Tibial nerve (tissue), 4 donors: ENCODE data around the gene FOLR1. TPM values are rescaled to one million over a fixed set of nuclear protein-coding genes. Genes with fewer than 3 reads are reported as not detected.
"Not testable (repeated sequence)": the region's sequence is repeated elsewhere in the genome, so short reads cannot be mapped to it uniquely, and the experiment has no call there.

Experiments
- DNase-seq, 2 donors: peaks; one replicate each; pipeline ENCODE4 v3.0.0-alpha.2; 2019; ENCODE audit warnings: low spot score in 2 of 2
- H3K27ac ChIP-seq, 4 donors: fragments of 200-600 bp; sonication (generic) in 3 of 4; one replicate each; pipeline ENCODE4 v1.5.1; 2017 to 2019; ENCODE audit warnings: mild to moderate bottlenecking in 1 of 4
- H3K27me3 ChIP-seq, 2 donors: fragments of 200-600 bp; sonication (generic) in 1 of 2; one replicate each; pipeline versions ENCODE4 v1.5.1 to v1.6.0; 2017 to 2019
- H3K36me3 ChIP-seq, 3 donors: fragments of 200-600 bp; sonication (generic); one replicate each; pipeline ENCODE4 v1.5.1; 2018 to 2019
- H3K4me1 ChIP-seq, 4 donors: fragments of 200-600 bp; sonication (generic) in 3 of 4; one replicate each; pipeline ENCODE4 v1.5.1; 2017 to 2019
- H3K4me3 ChIP-seq, 4 donors: fragments of 200-600 bp; sonication (generic) in 3 of 4; one replicate each; pipeline ENCODE4 v1.5.1; 2017 to 2019; ENCODE audit warnings: mild to moderate bottlenecking in 1 of 4, moderate library complexity in 1 of 4
- H3K9me3 ChIP-seq, 4 donors: fragments of 200-600 bp; sonication (generic) in 3 of 4; one replicate each; pipeline ENCODE4 v1.5.1; 2017 to 2019
- CTCF ChIP-seq, 5 experiments: fragments of 200-600 bp in 3 of 5; fragments of 450-650 bp in 2 of 5; sonication (generic) in 3 of 5; IDR thresholded peaks; one replicate each; pipeline ENCODE4 v1.5.1; 2016 to 2019; ENCODE audit warnings: antibody characterized with exemption in 5 of 5, mild to moderate bottlenecking in 3 of 5, moderate library complexity in 2 of 5
- EP300 ChIP-seq, 2 donors: sonication (generic); formaldehyde crosslinking; IDR thresholded peaks; one replicate each; pipeline ENCODE4 v1.6.1; 2017; ENCODE audit warnings: antibody characterized with exemption in 2 of 2, mild to moderate bottlenecking in 1 of 2
- POLR2A ChIP-seq, 2 donors: fragments of 450-650 bp; IDR thresholded peaks; one replicate each; pipeline ENCODE4 v1.6.1; 2017; ENCODE audit warnings: antibody characterized with exemption in 2 of 2, mild to moderate bottlenecking in 2 of 2, moderate library complexity in 2 of 2
- WGBS, 2 donors: methylation state at CpG; one replicate each; pipeline ENCODE4 v1.1.5; 2018; 5-methylcytosine and 5-hydroxymethylcytosine counted together
- total RNA-seq, 4 donors: library from RNA; depleted of rRNA; stranded (reverse); fragments of >200 nt; gene quantifications; one replicate each; pipeline ENCODE4 v1.1.0, GENCODE V29; 2016

The FOLR1 gene
- total RNA-seq, 4 donors from 2014 or later, result 0.39 to 0.66 TPM; not detected in 2

GRCh38 chr11:72179804-72180396, 12.0 kb upstream of the FOLR1 start:
- no peak overlapping the region for H3K27ac ChIP-seq
- WGBS, 2 donors, result 72 to 75% methylated on average over 4 of the region's 4 CpGs
- TF ChIP-seq CTCF (IDR thresholded peaks at IDR 0.05) (no peak), EP300 (IDR thresholded peaks at IDR 0.05) (no peak), POLR2A (IDR thresholded peaks at IDR 0.05) (no peak)

GRCh38 chr11:72180892-72181552, 10.9 kb upstream of the FOLR1 start:
- not testable (repeated sequence) for H3K4me1 ChIP-seq, H3K36me3 ChIP-seq, H3K27ac ChIP-seq, H3K9me3 ChIP-seq, H3K4me3 ChIP-seq, DNase-seq, H3K27me3 ChIP-seq
- WGBS, 2 donors, result 59 to 64% methylated on average over 7 of the region's 7 CpGs

More at GRCh38 chr11:72179804-72180396, 12.0 kb upstream of the FOLR1 start:
- Histone ChIP-seq H3K4me3 (no peak overlapping the region), H3K9me3 (no peaks in the 10 kb centered on the region), H3K27me3 (peaks cover 0 to 6% of the 10 kb centered on the region in 2 donors), H3K4me1 (peaks cover 0 to 7% (median 0%) of the 10 kb centered on the region in 4 donors), H3K36me3 (no peaks in the 10 kb centered on the region)
- DNase-seq, result no peak

GRCh38 chr11:72181553-72181958, 10.4 kb upstream of the FOLR1 start:
- H3K27me3 ChIP-seq, H3K9me3 ChIP-seq, H3K4me1 ChIP-seq, H3K27ac ChIP-seq, H3K36me3 ChIP-seq, DNase-seq, H3K4me3 ChIP-seq: not testable (repeated sequence)
- 57% methylated on average over 3 of the region's 3 CpGs for WGBS, 2 donors

GRCh38 chr11:72188267-72188666, 3.7 kb upstream of the FOLR1 start:
- no peaks in the 10 kb centered on the region for H3K27me3 ChIP-seq
- H3K27ac ChIP-seq, result no peak overlapping the region
- H3K4me3 ChIP-seq, result no peak overlapping the region
- H3K36me3 ChIP-seq, result no peaks in the 10 kb centered on the region
- no peaks in the 10 kb centered on the region for H3K9me3 ChIP-seq
- no peak for DNase-seq
- 88 to 92% methylated on average over 1 of the region's 1 CpG for WGBS, 2 donors
- H3K4me1 ChIP-seq, result peaks cover 0 to 5% (median 0%) of the 10 kb centered on the region in 4 donors
- TF ChIP-seq POLR2A (IDR thresholded peaks at IDR 0.05) (no peak), CTCF (IDR thresholded peaks at IDR 0.05) (no peak), EP300 (IDR thresholded peaks at IDR 0.05) (no peak)

- Histone ChIP-seq H3K27me3 (no peaks in the 10 kb centered on the region), H3K27ac (no peak overlapping the region), H3K4me1 (no peaks in the 10 kb centered on the region), H3K9me3 (no peaks in the 10 kb centered on the region), H3K4me3 (no peak overlapping the region), H3K36me3 (no peaks in the 10 kb centered on the region)
- no peak for DNase-seq
- WGBS, 2 donors, result 55 to 69% methylated on average over 3 of the region's 3 CpGs
- TF ChIP-seq EP300 (IDR thresholded peaks at IDR 0.05), result no peak
- TF ChIP-seq CTCF (IDR thresholded peaks at IDR 0.05), result no peak
- TF ChIP-seq POLR2A (IDR thresholded peaks at IDR 0.05), result no peak
Observed at GRCh38 chr11:72189455-72190250, 2.3 kb upstream of the FOLR1 start.

GRCh38 chr11:72190631-72191071, 1.3 kb upstream of the FOLR1 start:
- no peak overlapping the region for H3K4me3 ChIP-seq
- WGBS, 2 donors, result 62 to 70% methylated on average over 5 of the region's 5 CpGs
- no peak for TF ChIP-seq CTCF (IDR thresholded peaks at IDR 0.05)
- TF ChIP-seq POLR2A (IDR thresholded peaks at IDR 0.05), result no peak
- TF ChIP-seq EP300 (IDR thresholded peaks at IDR 0.05), result no peak
- peaks cover 0 to 4% (median 0%) of the 10 kb centered on the region in 4 donors for H3K4me1 ChIP-seq
- no peaks in the 10 kb centered on the region for H3K9me3 ChIP-seq
- DNase-seq, result no peak
- no peaks in the 10 kb centered on the region for H3K36me3 ChIP-seq
- H3K27ac ChIP-seq, result no peak overlapping the region
- H3K27me3 ChIP-seq, result no peaks in the 10 kb centered on the region
